HUDEP-2 (cell line): ENCODE data around the gene KCNJ9.

Experiments used
- DNase-seq, 76 experiments: peaks; one replicate each; lab custom pipeline; 2025; ENCODE audit not compliant: unreplicated experiment in 76 of 76; lab: John Stamatoyannopoulos, UW

Gene KCNJ9

DNA sequence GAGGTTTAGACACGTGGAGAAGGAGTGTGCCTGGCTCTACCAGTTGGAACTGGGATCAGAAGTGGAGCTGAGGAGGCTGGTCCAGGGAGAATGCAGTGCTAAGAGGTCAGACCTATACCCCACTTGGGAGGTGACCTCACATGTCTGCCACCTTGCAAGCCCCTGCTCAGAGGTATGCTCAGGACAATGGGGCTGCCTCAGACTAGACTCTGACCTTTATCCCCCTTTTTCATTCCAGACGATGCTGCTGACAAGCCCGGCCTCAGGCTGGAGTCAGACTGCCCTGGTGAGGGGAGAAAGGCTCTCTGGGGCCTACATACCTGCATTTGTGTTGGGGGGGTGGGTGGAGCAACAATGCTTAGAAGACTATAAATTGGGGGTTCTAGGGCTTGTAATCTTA is 16.6 kb upstream of the KCNJ9 start:
- DNase-seq: no peak

GRCh38 chr1:160066829-160067745 is 14.3 kb upstream of the KCNJ9 start:
- no peak for DNase-seq

GRCh38 chr1:160068225-160068624 is 13.1 kb upstream of the KCNJ9 start:
- DNase-seq: no peak

GRCh38 chr1:160069460-160070231 is 11.7 kb upstream of the KCNJ9 start, which contains the start of gene KCNJ10:
Gene KCNJ10, minus strand, starts transcription at chr1:160070160. Its CDS starts 27,628 bp downstream, at chr1:160042532.
- no peak for DNase-seq

GRCh38 chr1:160070243-160071163 is 10.8 kb upstream of the KCNJ9 start:
- peak in 22 of 76 experiments; percentile 3 to 44 (median 16) for DNase-seq

- DNase-seq: no peak
These were observed 10.0 kb upstream of the KCNJ9 start for GRCh38 chr1:160071289-160071688.

GRCh38 chr1:160074865-160075264 is 6.5 kb upstream of the KCNJ9 start:
- no peak for DNase-seq

DNA sequence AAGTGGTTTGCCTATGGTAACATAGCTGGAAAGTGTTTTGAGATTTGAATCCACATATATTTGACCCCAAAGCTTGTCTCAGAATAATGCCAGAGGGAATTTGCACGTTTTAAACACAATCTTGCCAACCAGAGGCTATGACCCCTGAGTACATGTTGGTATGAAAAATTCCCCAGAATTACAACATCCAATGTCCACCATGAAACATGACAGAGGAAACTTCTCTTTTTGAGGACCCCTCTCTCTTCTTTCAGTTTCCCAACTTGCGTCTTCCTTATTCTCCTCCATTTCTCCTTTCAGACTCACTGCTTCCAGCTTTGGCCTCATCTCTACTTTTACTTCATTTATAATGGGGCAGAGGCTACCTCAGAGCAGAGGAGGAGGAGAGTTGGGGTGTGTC is 5.5 kb upstream of the KCNJ9 start:
- DNase-seq: no peak

GRCh38 chr1:160076295-160076694 is 5.0 kb upstream of the KCNJ9 start:
- DNase-seq: no peak

GRCh38 chr1:160077486-160077885 is 3.9 kb upstream of the KCNJ9 start:
- DNase-seq: no peak

- DNase-seq: peak in 61 of 76 experiments; percentile 9 to 75 (median 46)
These were observed 2.7 kb upstream of the KCNJ9 start for GRCh38 chr1:160078512-160079195.

GRCh38 chr1:160079448-160079847 is 1.9 kb upstream of the KCNJ9 start:
- no peak for DNase-seq

DNA sequence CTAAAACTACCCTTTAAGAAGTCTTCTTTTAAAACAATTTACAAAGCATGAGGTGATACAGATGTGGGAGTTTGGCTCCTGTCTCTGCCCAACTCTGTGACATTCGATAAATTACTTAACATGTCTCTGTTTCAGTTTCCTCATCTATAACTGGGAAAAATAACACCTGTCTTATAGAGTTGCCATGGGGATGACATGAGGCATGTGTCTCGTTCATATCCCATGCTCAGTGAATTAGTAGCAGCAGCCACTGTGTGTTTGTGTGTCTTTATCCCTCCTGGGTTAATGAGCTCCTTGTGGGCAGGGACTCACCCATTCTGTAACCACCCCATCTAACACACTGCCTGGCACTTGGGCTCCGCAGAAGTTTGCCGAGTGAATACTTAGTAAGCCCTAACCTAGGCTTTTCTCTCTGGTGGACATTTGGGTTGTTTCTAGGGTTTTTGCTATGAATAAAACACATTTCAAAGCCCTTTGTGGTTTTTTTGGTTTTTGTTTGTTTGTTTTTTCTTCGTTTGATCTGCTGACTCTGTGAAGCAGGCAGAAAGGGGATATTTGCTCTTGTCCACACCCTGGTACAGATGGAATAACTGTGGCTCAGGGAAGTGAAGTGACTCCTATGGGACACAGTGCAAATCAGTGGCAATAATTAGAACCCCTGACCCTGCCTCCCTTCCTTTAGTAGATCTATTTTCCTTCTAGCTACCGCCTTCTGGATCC is 797 bp upstream of the KCNJ9 start:
- no peak for DNase-seq

DNA sequence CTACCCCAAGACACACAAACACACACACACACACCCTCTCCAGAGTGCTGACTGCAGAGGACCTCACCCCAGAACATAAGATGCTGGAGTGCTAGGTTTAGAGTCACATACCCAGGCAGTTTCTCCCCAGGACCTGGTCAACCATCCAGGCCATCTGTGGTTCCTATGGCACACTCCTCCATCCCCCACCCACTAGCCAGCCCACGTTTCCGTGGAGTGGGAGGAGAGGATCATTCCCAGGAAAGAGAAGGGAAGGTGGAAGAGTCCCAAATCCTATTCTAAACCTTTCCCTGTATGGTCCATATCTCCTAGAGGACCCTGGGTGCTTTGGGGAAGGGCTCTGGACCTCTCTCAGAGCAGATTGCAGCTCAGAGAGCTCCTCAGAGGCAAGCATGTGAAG is 1.1 kb downstream of the KCNJ9 start:
- no peak for DNase-seq

DNA sequence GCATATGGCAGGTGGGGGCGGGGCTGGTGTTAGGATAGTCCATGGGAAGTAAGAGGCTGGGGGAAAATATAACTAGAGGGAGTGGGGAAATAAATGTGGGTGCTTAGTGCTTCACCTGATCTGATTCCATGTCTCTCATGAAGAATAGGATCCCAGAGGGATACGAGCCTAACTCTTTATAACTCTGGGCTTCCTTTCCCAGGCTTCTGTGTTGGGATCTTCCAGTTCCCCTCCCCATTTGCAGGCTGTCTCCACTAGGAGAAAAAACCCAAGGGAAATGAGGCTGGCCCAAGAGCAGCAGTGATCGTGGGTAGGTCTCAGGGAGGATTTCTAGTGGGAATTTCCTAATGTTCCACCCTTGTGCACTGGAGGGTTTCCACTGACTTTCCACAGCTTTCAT is 1.6 kb downstream of the KCNJ9 start:
- DNase-seq: no peak

DNA sequence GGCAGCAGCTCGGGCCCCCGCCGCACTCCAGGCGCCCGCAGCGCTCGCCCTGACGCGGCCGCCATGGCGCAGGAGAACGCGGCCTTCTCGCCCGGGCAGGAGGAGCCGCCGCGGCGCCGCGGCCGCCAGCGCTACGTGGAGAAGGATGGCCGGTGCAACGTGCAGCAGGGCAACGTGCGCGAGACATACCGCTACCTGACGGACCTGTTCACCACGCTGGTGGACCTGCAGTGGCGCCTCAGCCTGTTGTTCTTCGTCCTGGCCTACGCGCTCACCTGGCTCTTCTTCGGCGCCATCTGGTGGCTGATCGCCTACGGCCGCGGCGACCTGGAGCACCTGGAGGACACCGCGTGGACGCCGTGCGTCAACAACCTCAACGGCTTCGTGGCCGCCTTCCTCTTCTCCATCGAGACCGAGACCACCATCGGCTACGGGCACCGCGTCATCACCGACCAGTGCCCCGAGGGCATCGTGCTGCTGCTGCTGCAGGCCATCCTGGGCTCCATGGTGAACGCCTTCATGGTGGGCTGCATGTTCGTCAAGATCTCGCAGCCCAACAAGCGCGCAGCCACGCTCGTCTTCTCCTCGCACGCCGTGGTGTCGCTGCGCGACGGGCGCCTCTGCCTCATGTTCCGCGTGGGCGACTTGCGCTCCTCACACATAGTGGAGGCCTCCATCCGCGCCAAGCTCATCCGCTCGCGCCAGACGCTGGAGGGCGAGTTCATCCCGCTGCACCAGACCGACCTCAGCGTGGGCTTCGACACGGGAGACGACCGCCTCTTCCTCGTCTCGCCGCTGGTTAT is 2.8 kb downstream of the KCNJ9 start:
- DNase-seq: peak in 44 of 76 experiments; percentile 6 to 68 (median 30)

DNA sequence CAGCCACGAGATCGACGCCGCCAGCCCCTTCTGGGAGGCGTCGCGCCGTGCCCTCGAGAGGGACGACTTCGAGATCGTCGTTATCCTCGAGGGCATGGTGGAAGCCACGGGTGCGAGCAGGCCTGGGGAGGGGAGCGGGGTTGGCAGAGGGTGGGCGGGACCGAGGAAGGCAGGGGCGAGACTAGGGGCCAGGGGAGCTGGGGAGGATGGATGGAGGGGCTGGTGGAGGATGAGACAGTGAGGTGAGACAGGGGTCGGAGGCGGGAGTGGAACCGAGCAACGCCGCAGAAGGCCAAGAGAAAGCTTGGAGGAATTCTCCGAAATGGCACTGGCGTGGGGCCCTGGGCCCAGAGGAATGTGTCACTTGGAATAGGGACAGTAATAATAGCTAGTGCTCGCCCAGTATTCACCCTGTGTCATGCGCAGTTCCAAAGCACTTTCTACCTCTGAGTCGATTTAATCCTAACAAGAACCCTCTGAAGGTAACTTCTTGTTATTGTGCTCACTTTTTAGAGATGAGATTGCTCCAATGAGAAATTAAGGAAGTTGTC is 3.5 kb downstream of the KCNJ9 start:
- no peak for DNase-seq
